ENCODE results near the gene BRD3.

BRD3 gene

DNA sequence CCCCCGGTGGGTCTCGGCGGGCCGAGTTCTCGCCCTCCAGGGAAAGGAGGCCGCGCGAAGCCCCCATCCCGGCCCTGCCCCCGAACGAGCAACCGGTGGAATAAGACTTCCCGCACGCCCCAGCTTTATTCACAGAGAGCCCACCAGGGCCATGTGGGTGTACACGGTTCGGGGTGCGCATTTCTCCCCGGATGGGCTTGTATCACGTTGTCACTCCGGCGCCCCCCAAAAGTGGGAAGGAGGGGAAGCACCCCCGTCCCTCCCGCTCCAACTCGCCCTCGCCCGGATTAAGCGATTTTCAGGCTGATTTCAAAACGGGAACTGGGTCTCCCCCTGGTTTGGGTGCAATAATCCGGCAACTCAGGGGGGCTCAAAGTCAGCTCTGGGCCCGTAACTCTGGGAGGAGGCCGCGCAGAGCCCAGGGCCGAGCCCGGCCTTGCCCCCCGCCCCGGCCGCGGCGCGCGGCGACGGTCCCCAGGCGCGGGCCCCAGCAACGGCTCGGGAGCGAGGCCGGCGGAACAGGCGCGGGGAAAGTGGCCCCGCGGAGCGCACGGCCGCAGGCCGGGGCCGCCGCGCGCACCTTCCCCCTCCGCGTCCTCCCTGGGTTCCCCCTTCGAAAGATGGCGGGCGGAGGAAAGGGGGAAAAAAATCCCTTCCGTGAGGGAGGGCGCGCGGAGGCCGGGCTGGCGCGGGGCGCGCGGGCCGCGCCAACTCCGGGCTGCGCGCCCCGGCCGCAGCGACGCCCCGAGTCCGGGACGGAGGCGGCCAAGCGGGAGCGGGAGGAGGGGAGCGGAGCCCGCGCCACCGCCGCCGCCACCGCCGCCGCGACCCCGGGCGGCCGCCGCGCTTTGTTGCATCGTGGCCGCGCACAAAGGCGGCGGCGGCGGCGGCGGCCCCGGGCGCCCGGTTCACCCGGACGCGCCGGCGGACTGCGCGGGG lies 644 bp downstream of the BRD3 start:
- no peak for DNase-seq (ENCODE audit: low read depth in 3 of 3)

DNA sequence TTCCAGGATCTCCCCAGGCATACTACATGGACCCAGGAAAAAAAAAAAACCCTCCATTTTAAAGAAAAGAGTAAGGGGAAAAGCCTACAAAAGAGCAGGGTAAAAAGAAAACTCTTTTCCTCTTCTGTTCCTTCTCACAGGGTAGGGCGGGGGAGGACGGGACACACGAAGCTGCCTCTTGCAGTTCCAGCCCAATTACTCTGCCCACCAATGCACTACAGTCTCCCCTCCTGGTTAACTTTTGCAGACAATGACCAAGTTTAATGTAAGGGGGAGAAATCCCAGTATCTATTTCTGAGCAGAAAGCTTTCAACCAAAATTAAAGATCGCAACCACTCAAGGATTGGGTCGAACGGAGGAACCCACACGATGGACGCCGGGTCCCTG lies 1.3 kb downstream of the BRD3 start:
- DNase-seq (ENCODE audit: low read depth in 3 of 3): no peak

DNA sequence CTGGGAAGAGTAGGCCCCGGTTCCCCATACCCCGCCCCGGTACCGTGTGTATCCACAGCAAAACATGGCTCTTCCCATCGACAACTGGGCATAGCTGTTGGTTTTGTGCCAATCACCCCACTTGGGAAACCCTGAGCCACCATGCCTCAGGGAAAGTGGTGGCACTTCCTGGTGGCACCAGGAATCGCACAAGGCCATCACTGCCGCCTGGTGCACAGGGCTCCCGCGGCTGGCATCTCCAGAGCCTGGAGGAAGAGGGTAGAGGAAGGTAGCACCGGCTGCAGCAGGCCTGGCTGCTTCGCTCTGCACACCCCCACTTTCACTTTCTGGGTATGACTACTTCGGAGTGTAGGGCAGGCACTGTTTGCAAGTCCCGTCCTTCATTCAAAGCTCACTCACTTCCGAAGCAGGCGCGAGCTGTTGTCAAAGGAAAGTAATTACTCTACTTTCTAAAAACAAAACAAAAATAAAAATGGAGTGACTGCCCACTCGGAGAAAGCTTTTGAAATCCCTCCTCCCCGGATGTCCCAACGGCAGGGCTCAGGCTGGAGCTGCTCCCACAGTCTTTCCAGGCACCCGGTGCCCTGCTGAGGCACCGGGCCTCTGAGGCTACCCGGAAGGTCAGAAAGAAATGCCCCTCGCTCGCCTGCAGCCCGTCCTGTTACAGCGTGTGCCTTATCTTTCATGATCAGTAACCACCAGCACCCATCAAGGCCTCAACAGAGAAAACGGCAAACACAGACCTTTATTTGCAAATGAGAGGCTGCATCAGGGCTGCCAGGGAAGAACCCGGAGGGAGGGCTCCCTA lies 2.0 kb downstream of the BRD3 start:
- peak; percentile 44 to 64 (median 62) for DNase-seq (ENCODE audit: low read depth in 3 of 3)

DNA sequence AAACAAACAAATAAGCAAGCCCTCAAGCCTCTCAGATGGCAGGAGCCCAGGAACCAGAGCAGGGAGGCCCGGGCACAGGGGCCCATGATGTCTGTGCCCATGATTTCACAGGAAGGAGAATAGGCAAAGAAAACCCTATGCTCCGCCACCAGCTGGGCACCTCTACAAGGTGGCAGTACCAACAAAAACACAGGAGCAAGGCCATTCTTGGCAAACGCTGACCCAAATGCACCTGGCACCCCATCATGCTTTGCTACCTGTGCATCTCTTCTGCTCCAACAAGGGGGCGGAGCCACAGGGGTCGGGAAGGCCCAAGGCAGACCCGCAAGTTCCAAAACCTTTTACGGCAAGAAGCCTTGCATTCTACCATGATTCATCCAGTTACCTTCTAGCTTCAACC lies 3.1 kb downstream of the BRD3 start:
- DNase-seq (ENCODE audit: low read depth in 3 of 3): no peak

DNA sequence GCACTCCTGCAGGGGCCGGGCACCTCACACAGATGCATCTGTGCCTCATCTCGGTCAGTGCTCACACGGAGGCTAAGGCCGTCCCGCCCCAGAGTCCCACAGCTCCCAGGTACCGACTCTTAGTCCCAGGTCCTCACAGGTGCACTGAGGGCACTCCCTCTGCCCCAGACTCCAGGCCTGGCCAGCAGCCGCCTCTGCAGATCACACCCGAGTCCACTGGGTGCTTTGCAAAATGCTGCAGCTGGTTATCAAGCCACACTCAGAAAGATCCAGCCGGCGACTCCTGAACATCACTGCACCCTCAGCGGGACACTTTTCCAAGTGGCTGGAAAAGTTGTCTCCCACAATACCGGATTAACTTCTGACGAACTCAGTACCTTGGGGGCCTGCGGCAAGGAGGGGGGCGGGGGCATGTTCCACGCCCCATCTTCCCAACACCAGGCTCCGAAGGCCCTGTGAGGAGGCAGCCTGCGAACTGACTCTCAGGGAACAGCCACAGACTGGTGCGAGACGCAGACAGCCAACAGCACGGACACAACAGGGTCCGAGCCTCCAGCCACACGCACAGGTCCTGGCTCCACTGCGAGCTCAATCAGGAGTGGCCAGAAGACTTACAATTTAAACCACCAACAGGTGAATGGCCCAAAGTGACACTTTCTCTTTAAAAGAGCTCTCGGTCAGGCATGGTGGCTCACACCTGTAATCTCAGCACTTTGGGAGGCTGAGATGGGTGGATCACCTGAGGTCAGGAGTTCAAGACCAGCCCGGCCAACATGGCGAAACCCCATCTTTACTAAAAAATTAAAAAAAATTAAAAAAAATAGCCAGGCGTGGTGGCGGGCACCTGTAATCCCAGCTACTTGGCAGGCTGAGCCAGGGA lies 4.0 kb downstream of the BRD3 start:
- no peak for DNase-seq (ENCODE audit: low read depth in 3 of 3)

DNA sequence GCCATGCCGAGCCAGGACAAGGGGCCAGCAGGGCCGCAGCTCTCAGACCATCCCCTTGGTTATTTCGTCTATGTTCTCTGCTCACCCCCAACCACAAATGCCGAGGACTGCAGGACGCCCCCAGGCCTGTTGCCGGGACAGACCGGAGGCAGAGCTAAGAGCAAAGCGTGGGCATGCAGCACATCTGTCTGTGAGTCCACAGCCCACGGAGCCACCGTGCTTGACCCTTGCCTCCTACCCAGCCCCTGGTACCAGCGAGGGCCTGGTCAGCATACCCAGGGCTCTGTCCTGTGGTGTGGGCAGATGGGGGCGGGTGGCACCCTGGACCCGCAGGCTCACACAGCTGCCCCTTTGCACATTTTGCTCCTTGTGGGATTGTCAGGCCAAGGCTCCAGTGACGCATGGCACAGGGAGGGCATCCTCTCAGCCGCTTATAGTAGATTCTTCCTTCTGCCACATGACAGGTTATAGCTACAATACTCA lies 4.7 kb downstream of the BRD3 start:
- DNase-seq (ENCODE audit: low read depth in 3 of 3): no peak

DNA sequence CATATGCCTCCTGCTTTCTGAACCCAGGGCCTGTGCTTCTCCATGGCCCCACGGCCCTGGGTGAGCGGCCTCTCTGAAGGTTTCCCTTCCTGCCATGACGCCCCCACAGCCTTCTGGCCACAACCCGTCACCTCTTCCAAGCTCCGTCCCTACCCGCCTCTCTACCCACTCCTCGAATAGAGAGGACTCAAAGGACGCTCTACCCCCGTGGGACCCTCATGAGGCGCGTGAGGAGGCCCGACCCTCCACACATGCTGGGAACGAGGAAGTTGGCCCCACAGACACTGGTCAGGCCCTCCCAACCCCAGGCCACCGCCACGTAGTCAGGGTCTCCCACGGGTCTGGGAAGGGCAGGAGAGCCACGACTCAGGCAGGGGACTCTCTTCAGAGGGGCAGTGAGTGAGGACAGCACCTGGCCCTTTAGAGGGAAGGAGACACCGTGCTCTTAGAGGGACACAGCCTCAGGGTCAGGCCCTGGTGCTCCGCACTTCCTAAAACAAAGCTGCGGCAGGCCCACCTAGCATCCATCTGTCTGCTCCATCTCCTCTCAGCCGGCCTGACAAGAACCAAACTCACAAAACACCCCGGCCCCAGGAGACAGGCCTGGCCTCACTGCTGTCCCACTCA lies 5.3 kb downstream of the BRD3 start:
- no peak for DNase-seq (ENCODE audit: low read depth in 3 of 3)

DNA sequence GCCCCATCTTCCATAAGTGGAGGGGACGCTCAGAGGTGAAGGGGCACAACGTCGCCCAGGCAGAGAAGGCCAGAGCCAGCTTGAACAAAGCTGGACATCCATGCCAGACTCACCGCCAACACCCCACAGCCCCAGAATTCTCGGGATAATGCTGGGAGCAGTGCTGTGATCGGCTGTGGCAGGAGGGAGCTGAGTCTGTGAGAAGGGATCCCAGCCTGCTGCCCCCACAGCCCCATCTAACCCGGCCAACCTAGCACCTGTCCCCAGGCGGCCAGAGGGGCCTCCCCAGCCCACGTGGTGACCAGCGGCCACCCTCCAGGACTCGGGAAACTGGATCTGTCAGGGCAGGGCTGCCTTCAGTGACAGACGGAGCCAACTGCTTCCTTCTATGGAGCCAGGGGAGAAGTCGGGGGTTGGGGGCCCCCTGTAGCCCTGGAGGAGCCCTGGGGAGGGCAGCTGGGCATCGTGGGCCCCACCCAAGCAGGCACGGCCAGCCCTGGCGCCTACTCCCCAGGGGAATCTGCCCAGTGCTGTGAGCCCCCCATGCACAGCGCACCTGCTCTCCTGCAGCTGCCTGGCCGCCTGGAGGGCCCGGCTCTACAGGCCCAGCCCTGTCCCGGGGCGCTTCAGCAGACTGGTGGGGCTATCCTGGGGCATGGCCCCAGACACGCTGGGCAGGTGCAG lies 6.0 kb downstream of the BRD3 start:
- no peak for DNase-seq (ENCODE audit: low read depth in 3 of 3)

DNA sequence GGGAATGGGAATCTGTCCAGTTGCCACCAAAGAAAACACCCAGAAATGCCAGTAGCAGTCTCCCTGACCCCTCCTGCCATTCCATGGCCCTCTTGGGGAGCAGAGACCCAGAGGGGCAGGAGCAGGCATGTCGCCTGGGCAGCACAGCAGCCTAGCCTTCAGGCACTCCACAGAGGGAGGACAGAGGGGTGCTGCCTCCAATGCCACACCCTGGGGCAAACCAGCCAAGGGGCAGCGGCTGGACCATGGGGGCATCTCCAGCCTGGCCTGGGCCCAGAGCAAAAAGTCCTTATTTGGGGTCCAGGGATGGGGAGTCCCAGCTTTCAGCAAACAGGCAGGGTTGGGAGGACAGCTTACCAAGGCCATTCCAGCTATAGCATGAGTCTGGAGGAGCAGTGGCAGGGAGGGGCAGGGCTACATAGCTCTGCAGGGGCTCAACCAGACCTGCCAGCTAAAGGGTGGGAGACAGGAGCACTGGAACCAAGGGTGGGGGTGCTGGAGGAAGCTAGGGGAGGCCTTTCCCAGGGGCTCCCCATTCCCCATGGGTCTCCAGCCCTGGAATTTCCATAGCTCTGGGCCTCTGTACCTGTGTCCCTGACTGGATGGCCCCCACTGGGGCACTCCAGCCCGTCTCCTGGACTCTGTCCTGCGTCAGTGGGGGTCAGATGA lies 6.7 kb downstream of the BRD3 start:
- DNase-seq (ENCODE audit: low read depth in 3 of 3): no peak

DNA sequence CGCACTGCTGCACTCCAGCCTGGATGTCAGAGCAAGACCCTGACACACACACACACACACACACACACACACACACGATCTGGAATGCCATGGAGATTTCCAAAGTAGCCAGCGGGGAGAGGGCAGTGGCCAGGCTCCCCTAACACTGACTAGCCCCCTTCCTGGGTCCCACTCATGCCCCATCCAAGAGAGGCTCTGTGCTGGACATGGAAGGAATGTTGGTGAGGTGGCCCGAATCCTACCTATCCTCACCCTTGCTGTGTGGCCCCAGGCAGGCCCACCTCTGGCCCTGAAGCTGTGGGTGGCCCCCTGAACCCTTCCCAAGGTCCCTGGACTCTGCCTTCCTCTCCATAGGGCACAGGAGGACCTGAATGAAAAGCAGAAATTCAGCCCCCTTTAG lies 7.3 kb downstream of the BRD3 start:
- no peak for DNase-seq (ENCODE audit: low read depth in 3 of 3)

DNA sequence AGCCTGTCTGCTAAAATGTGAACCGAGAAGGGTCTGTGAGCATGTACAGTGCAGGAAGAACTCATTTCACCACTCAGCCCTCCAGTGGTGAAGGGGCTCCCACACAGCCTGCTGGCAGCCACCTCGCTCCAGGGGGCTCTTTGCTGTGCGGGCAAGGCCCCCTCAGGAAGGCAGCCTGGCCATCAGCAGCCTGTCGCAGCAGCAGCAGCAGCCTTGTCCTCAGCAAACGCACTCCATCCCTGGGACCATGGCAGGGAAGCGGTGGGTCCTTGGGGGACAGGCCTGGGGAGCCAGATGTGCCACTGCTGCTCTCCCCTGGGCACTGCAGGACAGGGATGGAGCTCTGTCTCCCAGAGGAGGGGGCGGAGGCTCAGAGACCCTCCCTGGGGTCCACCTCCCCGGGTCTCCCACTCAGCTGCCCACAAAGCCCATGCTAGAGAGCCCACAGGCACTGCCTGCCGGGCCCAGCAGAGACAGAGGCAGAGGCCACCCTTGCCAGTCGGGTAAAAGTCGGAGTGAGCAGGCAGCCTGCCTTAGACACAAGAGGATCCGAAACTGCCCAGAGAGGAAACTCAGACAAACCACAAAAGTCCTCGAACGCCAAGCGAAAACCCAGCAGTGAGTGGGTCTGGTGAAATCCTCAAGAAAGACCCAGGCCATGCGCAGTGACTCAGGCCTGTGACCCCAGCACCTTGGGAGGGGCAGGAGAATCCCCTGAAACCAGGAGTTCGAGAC lies 8.0 kb downstream of the BRD3 start:
- DNase-seq (ENCODE audit: low read depth in 3 of 3): peak in 1 of 3 donors; percentile 16

DNA sequence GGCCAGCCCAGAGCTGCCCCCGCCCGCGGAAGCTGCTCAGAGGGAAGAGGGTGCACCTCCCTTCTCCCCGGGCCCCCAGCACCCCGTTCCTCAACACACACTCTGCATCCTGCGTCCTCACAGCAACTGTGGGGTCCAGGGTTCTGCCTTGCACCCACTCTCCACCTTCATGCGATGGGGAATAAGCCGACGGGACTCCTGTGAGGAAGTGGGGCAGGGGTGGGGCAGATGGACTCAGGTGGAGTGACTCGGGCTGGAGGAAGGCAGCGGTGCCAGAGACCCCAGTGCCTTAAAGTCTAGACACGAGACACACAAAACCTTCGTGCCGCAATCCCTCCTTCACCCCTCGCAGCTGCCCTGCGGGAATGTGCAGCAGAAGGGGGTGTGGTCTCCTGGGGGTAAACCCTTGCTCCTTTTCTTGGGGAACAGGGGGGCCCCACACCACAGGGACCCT lies 8.6 kb downstream of the BRD3 start:
- DNase-seq (ENCODE audit: low read depth in 3 of 3): no peak

DNA sequence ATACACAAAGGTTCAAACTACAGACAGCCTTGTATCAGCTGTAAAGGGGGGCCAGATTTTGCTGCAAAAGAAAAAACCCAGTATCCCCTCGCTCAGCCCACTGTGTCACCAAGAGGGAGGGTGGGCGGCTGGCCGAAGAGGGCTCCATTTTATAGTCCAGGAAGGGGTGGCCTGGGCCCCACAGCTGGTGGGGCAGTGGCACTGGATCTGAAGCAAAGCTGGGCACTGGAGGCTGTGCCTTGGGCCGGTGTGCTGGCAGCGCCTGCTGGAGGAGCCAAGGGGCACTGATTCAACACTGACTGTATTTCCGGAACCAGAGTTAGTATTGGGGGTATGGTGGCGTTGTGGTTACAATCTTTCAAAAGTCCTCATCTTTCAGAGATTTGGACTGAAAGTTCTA lies 9.1 kb downstream of the BRD3 start:
- no peak for DNase-seq (ENCODE audit: low read depth in 3 of 3)

DNA sequence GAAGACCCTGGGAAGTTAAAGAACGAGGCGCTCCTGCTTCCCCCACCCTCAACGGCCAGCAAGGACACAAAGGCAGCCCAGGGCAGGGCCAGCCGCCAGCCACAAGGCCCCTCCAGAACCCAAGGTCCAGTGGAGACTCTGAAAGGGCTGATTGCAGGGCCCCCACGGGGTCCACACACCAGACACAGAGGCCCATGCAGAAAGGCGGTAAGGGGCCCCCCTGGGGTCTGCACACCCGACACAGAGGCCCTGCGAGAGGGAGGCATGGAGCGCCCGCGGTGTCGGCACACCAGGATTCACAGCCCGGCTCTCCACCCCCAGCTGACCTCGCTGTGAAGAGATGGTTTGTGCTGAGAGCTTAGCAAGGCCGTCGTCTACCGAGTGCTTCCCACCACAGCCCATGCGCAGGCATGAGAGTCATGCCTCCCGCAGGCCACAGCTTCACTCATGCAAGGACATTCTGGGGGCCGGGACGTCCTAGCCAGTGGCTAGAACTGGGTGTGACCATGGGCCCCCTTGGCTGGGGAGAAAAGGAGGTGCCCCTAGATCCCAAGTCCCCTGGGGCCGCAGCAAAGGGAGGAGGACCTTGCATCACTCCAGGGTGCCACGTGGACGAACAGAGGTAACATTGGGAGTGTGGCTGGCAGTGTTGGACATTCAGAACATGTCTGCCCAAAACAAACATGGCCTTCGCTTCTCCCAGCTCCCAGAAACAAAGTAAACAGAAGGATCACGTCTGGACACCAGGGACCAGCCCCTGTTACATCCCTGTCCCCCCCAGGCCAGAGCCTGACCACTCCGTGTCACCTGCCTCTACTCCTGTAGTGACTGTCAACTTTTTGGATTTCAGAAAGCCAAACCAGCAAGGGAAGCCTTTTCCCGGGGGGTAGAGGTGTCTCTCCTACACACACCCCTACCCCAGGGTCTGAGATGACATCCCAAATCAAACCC lies 9.8 kb downstream of the BRD3 start:
- DNase-seq (ENCODE audit: low read depth in 3 of 3): no peak

DNA sequence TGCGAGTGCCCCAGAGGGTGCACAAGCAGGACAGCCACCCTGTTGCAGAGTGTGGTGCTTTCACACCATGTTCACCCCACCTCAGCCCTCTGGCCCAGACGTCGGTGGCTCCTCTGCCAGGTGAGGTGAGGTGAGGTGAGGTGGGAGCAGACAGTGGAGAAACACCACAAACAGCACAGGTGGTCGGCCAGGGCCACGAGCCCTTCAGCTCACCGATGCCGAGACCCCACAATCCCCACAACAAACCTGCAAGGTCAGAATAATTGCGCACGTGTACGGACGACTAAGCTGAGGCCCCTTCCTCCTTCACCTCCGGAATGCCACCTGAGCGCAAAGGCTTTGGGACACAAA lies 10.5 kb downstream of the BRD3 start:
- no peak for DNase-seq (ENCODE audit: low read depth in 3 of 3)

DNA sequence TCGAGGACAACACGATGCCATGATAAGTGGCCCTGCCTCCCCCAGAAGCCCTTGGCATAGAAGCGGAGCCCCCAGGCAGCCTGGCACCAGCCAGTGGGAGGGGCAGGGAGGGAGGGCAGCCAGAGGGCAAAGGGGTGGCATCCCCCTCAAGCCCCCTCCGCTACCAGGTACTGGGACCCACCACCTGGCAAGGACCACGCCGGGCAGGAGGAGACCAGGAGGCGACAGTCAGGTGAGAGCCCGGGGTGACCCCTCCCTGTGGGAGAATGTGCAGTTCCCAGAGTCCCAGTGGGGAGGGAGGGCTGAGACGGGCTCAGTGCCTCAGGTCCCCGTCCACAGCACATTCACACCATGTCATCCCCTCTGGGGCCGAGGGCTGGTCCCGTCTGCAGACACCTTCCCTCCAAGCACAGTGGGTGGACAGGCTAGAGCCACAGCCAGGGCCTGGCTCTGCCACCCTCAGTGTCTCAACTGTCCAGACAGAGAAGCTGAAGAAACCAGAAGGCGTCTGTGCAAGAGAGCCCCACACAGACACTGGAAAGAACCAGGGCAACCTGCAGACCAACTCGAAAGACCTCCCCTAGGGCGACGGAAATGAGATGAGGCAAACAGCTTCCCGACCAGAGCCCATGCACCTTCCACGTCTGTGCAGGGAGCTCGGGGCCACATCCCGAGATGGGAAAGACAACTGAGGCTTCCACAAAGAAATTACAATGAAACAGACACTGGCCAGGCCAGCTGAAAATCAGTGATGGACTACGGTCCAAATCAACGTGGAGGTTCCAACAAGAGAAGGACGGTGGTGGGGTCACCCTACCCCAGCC lies 11.1 kb downstream of the BRD3 start:
- DNase-seq (ENCODE audit: low read depth in 3 of 3): no peak

DNA sequence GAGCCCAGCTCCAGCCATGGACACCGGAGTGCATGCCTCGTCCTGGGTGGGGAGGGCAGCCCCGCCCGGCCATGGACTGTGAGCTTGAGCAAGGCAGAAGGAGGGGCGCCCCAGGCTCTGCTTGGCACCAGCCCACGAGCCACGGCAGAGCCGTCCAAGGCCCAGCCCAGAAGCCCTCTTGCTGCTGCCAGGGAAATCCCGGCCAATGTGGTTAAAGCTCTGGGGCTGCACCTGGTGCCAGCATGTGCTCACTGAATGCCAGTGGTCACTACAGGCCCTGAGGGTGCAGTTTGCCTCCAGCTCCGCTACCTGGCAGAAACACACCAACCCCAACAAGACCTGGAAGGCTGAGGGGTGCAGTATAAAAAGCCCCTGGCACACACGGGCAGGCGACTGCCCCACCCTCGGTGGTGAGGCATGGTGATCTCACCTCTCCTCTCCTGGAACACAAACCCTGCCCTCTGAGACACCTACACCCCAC lies 11.8 kb downstream of the BRD3 start:
- no peak for DNase-seq (ENCODE audit: low read depth in 3 of 3)

Measured in stimulated activated CD4-positive, alpha-beta T cell treated with anti-CD3 and anti-CD28 coated beads, TNF-alpha, amount 100 ng/mL, for 48 hours (primary cell).